H1 (cell line): ENCODE results near the gene WDR74.

ENCODE experiments used
- E2F6 ChIP-seq: IDR thresholded peaks from 2 replicates; pipeline ENCODE4 v1.6.1; 2012; ENCODE audit warnings: inconsistent platforms
- TF ChIP-seq, protein P1 (sequence below), 3 experiments: IDR thresholded peaks; 1 replicate in 2 of 3; 2 replicates in 1 of 3; pipeline versions ENCODE4 v1.5.1 to v1.6.1; 2011; ENCODE audit warnings: low read length in 3 of 3, mild to moderate bottlenecking in 3 of 3, inconsistent platforms in 2 of 3, low read depth in 1 of 3, moderate library complexity in 1 of 3; ENCODE audit not compliant: insufficient read depth in 1 of 3; ENCODE audit errors: control extremely low read depth in 1 of 3

GRCh38 chr11:62816557-62816956 is 22.8 kb downstream of the WDR74 start:
- TF ChIP-seq, protein P1, sequence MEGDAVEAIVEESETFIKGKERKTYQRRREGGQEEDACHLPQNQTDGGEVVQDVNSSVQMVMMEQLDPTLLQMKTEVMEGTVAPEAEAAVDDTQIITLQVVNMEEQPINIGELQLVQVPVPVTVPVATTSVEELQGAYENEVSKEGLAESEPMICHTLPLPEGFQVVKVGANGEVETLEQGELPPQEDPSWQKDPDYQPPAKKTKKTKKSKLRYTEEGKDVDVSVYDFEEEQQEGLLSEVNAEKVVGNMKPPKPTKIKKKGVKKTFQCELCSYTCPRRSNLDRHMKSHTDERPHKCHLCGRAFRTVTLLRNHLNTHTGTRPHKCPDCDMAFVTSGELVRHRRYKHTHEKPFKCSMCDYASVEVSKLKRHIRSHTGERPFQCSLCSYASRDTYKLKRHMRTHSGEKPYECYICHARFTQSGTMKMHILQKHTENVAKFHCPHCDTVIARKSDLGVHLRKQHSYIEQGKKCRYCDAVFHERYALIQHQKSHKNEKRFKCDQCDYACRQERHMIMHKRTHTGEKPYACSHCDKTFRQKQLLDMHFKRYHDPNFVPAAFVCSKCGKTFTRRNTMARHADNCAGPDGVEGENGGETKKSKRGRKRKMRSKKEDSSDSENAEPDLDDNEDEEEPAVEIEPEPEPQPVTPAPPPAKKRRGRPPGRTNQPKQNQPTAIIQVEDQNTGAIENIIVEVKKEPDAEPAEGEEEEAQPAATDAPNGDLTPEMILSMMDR (IDR thresholded peaks at IDR 0.05; ENCODE audit: control extremely low read depth in 1 of 3, insufficient read depth in 1 of 3, low read depth in 1 of 3, low read length in 3 of 3): no peak
- TF ChIP-seq E2F6: no peak
